ENCODE results near the gene ALK. TPM values are rescaled to one million over a fixed set of nuclear protein-coding genes. Genes with fewer than 3 reads are reported as not detected.

Gene ALK
- total RNA-seq, 2 experiments from 2014 or later: not detected

GRCh38 chr2:29578084-29578598 lies 343.2 kb downstream of the ALK start:
- Mint-ChIP-seq H3K27me3 (peaks cover 4% of the 10 kb centered on the region), H3K9me3 (no peaks in the 10 kb centered on the region), H3K36me3 (no peaks in the 10 kb centered on the region), H3K4me1 (ENCODE audit: low read depth) (no peaks in the 10 kb centered on the region), H3K27ac (no peak overlapping the region), H3K4me3 (no peak overlapping the region)
- ChIA-PET CTCF (no interaction called here), POLR2A (no interaction called here)
- no peak for DNase-seq
- intact Hi-C loops (cut with micrococcal nuclease): no loop called here

DNA sequence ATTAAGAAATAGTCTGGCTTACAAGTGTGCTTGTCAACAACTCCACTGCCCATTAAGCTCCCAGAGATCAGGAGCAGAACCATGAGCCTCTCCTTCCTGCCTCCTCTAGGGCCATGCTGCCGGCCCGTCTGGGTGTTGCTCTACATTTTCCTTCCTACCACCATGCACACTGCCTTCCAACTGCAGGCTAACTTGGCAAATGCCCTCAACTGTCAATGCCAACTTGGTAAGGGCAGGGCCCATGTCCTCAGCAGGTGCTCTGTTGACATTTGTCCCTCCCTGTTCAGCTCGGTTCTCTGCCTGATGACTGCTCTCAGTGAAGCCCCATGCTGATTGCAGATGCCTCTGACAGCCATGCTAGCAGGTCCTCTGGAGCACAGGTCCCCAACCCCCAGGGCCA lies 345.2 kb downstream of the ALK start:
- Mint-ChIP-seq H3K9me3 (no peaks in the 10 kb centered on the region), H3K4me1 (ENCODE audit: low read depth) (no peaks in the 10 kb centered on the region), H3K36me3 (no peaks in the 10 kb centered on the region), H3K27ac (no peak overlapping the region), H3K4me3 (no peak overlapping the region), H3K27me3 (peaks cover 4% of the 10 kb centered on the region)
- DNase-seq: no peak
- CTCF ChIA-PET: no interaction called here
- POLR2A ChIA-PET: no interaction called here
- intact Hi-C loops (cut with micrococcal nuclease): no loop called here

DNA sequence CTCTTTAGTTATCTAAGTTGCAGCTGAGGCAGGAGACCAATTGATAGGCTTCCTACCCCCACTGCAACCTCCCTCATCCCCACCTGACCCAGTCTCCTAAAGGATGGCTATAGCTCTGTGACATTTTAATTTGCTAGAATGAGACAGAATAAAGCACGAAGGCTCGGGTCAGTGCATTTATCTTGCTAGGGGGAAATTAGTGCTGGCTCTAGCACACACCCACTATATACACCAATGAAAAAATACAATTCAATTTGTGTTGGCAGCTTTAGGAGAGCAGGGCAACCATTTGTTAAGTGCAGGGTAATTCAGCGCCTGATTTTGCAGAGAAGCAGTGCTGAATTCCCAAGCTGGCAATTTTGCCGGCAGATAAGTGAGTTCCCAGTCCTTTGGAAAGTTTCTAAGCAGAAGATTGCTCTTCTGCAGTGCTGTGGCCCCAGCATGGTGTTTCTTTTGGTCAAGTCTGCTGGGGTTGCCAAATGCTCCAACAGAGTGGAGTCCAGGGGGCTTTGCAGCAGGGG lies 346.0 kb downstream of the ALK start:
- POLR2A ChIA-PET: no interaction called here
- DNase-seq: no peak
- intact Hi-C loops (cut with micrococcal nuclease): no loop called here
- H3K4me3 Mint-ChIP-seq: no peak overlapping the region
- CTCF ChIA-PET: no interaction called here
- no peaks in the 10 kb centered on the region for H3K36me3 Mint-ChIP-seq
- H3K27me3 Mint-ChIP-seq: peaks cover 4% of the 10 kb centered on the region
- no peaks in the 10 kb centered on the region for H3K9me3 Mint-ChIP-seq
- no peaks in the 10 kb centered on the region for H3K4me1 Mint-ChIP-seq (ENCODE audit: low read depth)
- no peak overlapping the region for H3K27ac Mint-ChIP-seq

- Mint-ChIP-seq H3K4me1 (ENCODE audit: low read depth) (no peaks in the 10 kb centered on the region), H3K9me3 (no peaks in the 10 kb centered on the region), H3K27ac (no peak overlapping the region), H3K27me3 (peaks cover 2% of the 10 kb centered on the region), H3K4me3 (no peak overlapping the region), H3K36me3 (no peaks in the 10 kb centered on the region)
- DNase-seq: no peak
- ChIA-PET POLR2A (no interaction called here), CTCF (no interaction called here)
- intact Hi-C loops (cut with micrococcal nuclease): no loop called here
Observed at GRCh38 chr2:29573612-29574011, 347.8 kb downstream of the ALK start.

DNA sequence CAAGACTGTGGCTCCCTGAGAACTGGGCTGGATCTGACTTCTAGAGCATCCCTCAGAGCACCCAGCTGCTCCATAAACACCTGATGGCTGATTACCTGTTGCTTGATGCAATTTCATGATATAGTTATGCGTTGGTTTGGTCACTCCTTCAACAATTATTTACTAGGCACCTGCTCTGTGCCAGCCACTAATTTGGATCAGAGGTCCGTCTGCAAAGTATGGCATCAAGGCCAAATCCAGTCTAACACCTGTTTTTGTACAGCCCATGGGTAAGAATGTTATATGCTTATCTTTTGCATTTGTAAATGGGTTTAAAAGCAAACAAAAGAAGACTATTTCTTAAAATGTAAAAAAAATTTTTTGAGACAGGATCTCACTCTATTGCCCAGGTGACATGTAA lies 348.2 kb downstream of the ALK start:
- no peak overlapping the region for H3K27ac Mint-ChIP-seq
- no peaks in the 10 kb centered on the region for H3K4me1 Mint-ChIP-seq (ENCODE audit: low read depth)
- H3K4me3 Mint-ChIP-seq: no peak overlapping the region
- CTCF ChIA-PET: no interaction called here
- no peaks in the 10 kb centered on the region for H3K9me3 Mint-ChIP-seq
- intact Hi-C loops (cut with micrococcal nuclease): no loop called here
- H3K27me3 Mint-ChIP-seq: peaks cover 2% of the 10 kb centered on the region
- DNase-seq: no peak
- no peaks in the 10 kb centered on the region for H3K36me3 Mint-ChIP-seq
- POLR2A ChIA-PET: no interaction called here

GRCh38 chr2:29570539-29570938 lies 350.8 kb downstream of the ALK start:
- Mint-ChIP-seq H3K27me3 (peaks cover 2% of the 10 kb centered on the region), H3K27ac (no peak overlapping the region), H3K9me3 (no peaks in the 10 kb centered on the region), H3K4me3 (no peak overlapping the region), H3K36me3 (no peaks in the 10 kb centered on the region), H3K4me1 (ENCODE audit: low read depth) (no peaks in the 10 kb centered on the region)
- POLR2A ChIA-PET: no interaction called here
- no peak for DNase-seq
- CTCF ChIA-PET: no interaction called here
- intact Hi-C loops (cut with micrococcal nuclease): no loop called here

- intact Hi-C loops (cut with micrococcal nuclease): no loop called here
- Mint-ChIP-seq H3K4me3 (no peak overlapping the region), H3K36me3 (no peaks in the 10 kb centered on the region), H3K27ac (no peak overlapping the region), H3K27me3 (peaks cover 2% of the 10 kb centered on the region), H3K4me1 (ENCODE audit: low read depth) (no peaks in the 10 kb centered on the region), H3K9me3 (no peaks in the 10 kb centered on the region)
- no peak for DNase-seq
- ChIA-PET CTCF (no interaction called here), POLR2A (no interaction called here)
Observed at GRCh38 chr2:29567906-29568520, 353.4 kb downstream of the ALK start.

GRCh38 chr2:29563697-29564096 lies 357.7 kb downstream of the ALK start:
- intact Hi-C loops (cut with micrococcal nuclease): no loop called here
- no peaks in the 10 kb centered on the region for H3K36me3 Mint-ChIP-seq
- DNase-seq: no peak
- POLR2A ChIA-PET: no interaction called here
- H3K27ac Mint-ChIP-seq: no peak overlapping the region
- H3K9me3 Mint-ChIP-seq: no peaks in the 10 kb centered on the region
- H3K27me3 Mint-ChIP-seq: peaks cover 3% of the 10 kb centered on the region
- H3K4me1 Mint-ChIP-seq (ENCODE audit: low read depth): no peaks in the 10 kb centered on the region
- H3K4me3 Mint-ChIP-seq: no peak overlapping the region
- CTCF ChIA-PET: no interaction called here

DNA sequence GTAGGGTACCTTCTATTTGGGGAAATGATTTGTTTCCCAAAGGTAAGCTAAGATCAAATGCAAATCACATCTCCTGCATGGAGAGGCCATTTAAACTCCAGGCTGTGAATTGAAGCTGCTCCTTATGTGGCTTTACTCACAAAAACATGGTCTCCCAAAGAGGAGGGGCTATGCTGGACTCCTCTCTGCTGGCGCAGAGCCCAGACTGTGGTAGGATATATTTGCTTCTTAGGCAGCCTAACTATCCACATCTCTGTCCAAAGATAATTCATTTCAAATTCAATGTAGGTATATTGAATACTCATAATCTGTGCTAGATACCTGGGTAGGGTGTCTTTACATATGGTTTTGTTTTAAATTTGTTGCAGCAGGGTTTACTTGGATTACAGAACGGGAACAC lies 358.5 kb downstream of the ALK start:
- no peaks in the 10 kb centered on the region for H3K4me1 Mint-ChIP-seq (ENCODE audit: low read depth)
- ChIA-PET CTCF (no interaction called here), POLR2A (no interaction called here)
- H3K36me3 Mint-ChIP-seq: no peaks in the 10 kb centered on the region
- no peak overlapping the region for H3K4me3 Mint-ChIP-seq
- H3K27ac Mint-ChIP-seq: no peak overlapping the region
- peaks cover 5% of the 10 kb centered on the region for H3K27me3 Mint-ChIP-seq
- no peak for DNase-seq
- intact Hi-C loops (cut with micrococcal nuclease): no loop called here
- H3K9me3 Mint-ChIP-seq: no peaks in the 10 kb centered on the region

- Mint-ChIP-seq H3K27me3 (peaks cover 5% of the 10 kb centered on the region), H3K4me1 (ENCODE audit: low read depth) (no peaks in the 10 kb centered on the region), H3K9me3 (no peaks in the 10 kb centered on the region), H3K36me3 (no peaks in the 10 kb centered on the region), H3K4me3 (no peak overlapping the region), H3K27ac (no peak overlapping the region)
- intact Hi-C loops (cut with micrococcal nuclease): no loop called here
- CTCF ChIA-PET: no interaction called here
- POLR2A ChIA-PET: no interaction called here
- DNase-seq: no peak
Observed at GRCh38 chr2:29562319-29562718, 359.1 kb downstream of the ALK start.

DNA sequence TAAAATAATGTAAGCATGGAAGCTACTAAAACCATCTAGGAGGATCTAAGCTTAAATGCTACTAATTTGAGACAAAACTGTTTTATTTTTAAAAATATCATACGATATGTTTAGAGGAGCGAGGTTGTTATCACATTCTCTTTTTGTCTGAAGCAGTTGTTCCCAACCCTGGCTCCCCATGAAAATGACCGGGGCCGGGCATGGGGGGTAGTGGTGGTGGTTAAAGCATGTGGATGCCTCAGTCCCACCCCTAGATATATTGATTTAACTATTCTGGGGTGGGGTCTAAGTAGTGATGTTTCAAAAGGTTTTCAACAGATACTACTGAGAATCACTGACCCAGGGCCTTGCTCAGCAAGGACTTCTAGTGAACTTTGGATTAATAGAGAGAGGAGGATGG lies 359.8 kb downstream of the ALK start:
- intact Hi-C loops (cut with micrococcal nuclease): no loop called here
- ChIA-PET CTCF (no interaction called here), POLR2A (no interaction called here)
- Mint-ChIP-seq H3K27me3 (peaks cover 7% of the 10 kb centered on the region), H3K27ac (no peak overlapping the region), H3K9me3 (no peaks in the 10 kb centered on the region), H3K36me3 (no peaks in the 10 kb centered on the region), H3K4me1 (ENCODE audit: low read depth) (no peaks in the 10 kb centered on the region), H3K4me3 (no peak overlapping the region)
- no peak for DNase-seq

- CTCF ChIA-PET: no interaction called here
- intact Hi-C loops (cut with micrococcal nuclease): no loop called here
- no peak overlapping the region for H3K4me3 Mint-ChIP-seq
Observed at GRCh38 chr2:29561181-29561580, 360.2 kb downstream of the ALK start.

DNA sequence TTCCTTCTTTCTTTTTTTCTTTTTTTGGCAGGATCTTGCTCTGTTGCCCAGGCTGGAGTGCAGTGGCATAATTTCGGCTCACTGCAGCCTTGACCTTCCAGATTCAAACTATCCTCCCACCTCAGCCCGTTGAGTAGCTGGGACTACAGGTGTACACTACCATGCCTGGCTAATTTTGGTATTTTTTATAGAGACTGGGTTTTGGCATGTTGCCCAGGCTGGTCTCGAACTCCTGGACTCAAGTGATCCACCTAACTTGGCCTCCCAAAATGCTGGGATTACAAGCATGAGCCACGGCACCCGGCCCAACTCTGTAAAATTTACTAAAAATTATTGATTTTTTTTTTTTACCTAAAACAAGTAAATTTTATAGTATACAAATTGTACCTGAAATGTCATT lies 360.8 kb downstream of the ALK start:
- intact Hi-C loops (cut with micrococcal nuclease): no loop called here
- ChIA-PET POLR2A (interaction anchor here (0.7 kb wide), 1 partner anchor 14 kb away, joined by 6 read pairs; no protein-coding TSS in a partner anchor), CTCF (no interaction called here)
- Mint-ChIP-seq H3K36me3 (no peaks in the 10 kb centered on the region), H3K9me3 (no peaks in the 10 kb centered on the region), H3K27ac (no peak overlapping the region), H3K27me3 (peaks cover 7% of the 10 kb centered on the region), H3K4me3 (no peak overlapping the region), H3K4me1 (ENCODE audit: low read depth) (no peaks in the 10 kb centered on the region)
- DNase-seq: no peak

More at GRCh38 chr2:29561181-29561580, 360.2 kb downstream of the ALK start:
- no peak for DNase-seq
- H3K27me3 Mint-ChIP-seq: peaks cover 7% of the 10 kb centered on the region
- no peaks in the 10 kb centered on the region for H3K4me1 Mint-ChIP-seq (ENCODE audit: low read depth)
- no peaks in the 10 kb centered on the region for H3K9me3 Mint-ChIP-seq
- no peak overlapping the region for H3K27ac Mint-ChIP-seq
- POLR2A ChIA-PET: no interaction called here
- no peaks in the 10 kb centered on the region for H3K36me3 Mint-ChIP-seq
